HG03354 (cell line): Measurements from ENCODE around the gene TENT4B.

Experiments used
- ATAC-seq: cut with Tn5 transposase; IDR thresholded peaks from one replicate; pipeline ENCODE4 v1.9.1; 2021; ENCODE audit warnings: mild to moderate bottlenecking; ENCODE audit not compliant: unreplicated experiment, poor library complexity, severe bottlenecking

TENT4B gene

GRCh38 chr16:50278251-50278650, 125.1 kb downstream of the TENT4B start:
- no peak for ATAC-seq

- ATAC-seq, result no peak
Measured at GRCh38 chr16:50279504-50279865, 126.4 kb downstream of the TENT4B start.

- no peak for ATAC-seq
Measured at GRCh38 chr16:50280932-50281331, 127.8 kb downstream of the TENT4B start.
